K562 (cell line): ENCODE results near the gene AGPAT1. TPM values are rescaled to one million over a fixed set of nuclear protein-coding genes. Genes with fewer than 3 reads are reported as not detected.

Experiments used
- ASH1L ChIP-seq: fragments of 450-650 bp; IDR thresholded peaks from 2 replicates; pipeline ENCODE4 v1.6.1; 2018; ENCODE audit warnings: borderline replicate concordance, mild to moderate bottlenecking, low read depth; ENCODE audit not compliant: partially characterized antibody
- FOS ChIP-seq: IDR thresholded peaks from 3 replicates; pipeline ENCODE4 v1.6.1; 2011; ENCODE audit not compliant: insufficient read length; ENCODE audit errors: extremely low read depth
- KAT7 ChIP-seq: sonication (generic); formaldehyde crosslinking; IDR thresholded peaks from 2 replicates; pipeline ENCODE4 v1.8.0; 2022; ENCODE audit warnings: missing genetic modification reagents, mild to moderate bottlenecking, borderline replicate concordance
- MEF2A ChIP-seq: IDR thresholded peaks from 2 replicates; pipeline ENCODE4 v1.6.1; 2011; ENCODE audit warnings: low read depth, mild to moderate bottlenecking, low read length, moderate library complexity; ENCODE audit not compliant: control insufficient read depth
- POLR2A ChIP-seq: fragments of 450-650 bp; conservative IDR thresholded peaks from 2 replicates; pipeline ENCODE4 v1.6.1; 2016
- POLR2AphosphoS2 ChIP-seq: IDR thresholded peaks from 2 replicates; pipeline ENCODE4 v1.6.1; 2012; ENCODE audit warnings: low read length, improper control_type of control experiment
- PURB ChIP-seq: sonication (generic); formaldehyde crosslinking; IDR thresholded peaks from 2 replicates; pipeline ENCODE4 v1.9.0; 2021; ENCODE audit warnings: low read depth, mild to moderate bottlenecking, missing genetic modification reagents
- RBM14 ChIP-seq: fragments of 200-400 bp; formaldehyde crosslinking; IDR thresholded peaks from 2 replicates; pipeline ENCODE4 v1.6.1; 2018; ENCODE audit warnings: low read depth, mild to moderate bottlenecking, low read length, moderate library complexity, borderline replicate concordance; ENCODE audit not compliant: insufficient read depth
- TAF1 ChIP-seq: IDR thresholded peaks from 2 replicates; pipeline ENCODE4 v1.6.1; 2011; ENCODE audit warnings: mild to moderate bottlenecking, low read length, moderate library complexity; ENCODE audit not compliant: insufficient read depth, control insufficient read depth, severe bottlenecking; ENCODE audit errors: extremely low read depth
- TAL1 ChIP-seq: fragments of 450-650 bp; IDR thresholded peaks from 2 replicates; pipeline ENCODE4 v1.6.1; 2016; ENCODE audit warnings: mild to moderate bottlenecking
- U2AF1 ChIP-seq: fragments of 200-400 bp; formaldehyde crosslinking; optimal IDR thresholded peaks from 2 replicates; pipeline ENCODE3; 2017; ENCODE audit warnings: mild to moderate bottlenecking, low read depth, low read length, moderate library complexity
- ZBTB11 ChIP-seq, 3 experiments: fragments of 200-800 bp in 1 of 3; fragments of 250-450 bp in 1 of 3; fragments of 450-650 bp in 1 of 3; sonication (Bioruptor Pico) in 1 of 3; sonication (Bioruptor generic) in 1 of 3; formaldehyde crosslinking in 1 of 3; IDR thresholded peaks; 2 replicates each; pipeline versions ENCODE4 v1.6.1 to v1.8.0; 2016 to 2022; ENCODE audit warnings: mild to moderate bottlenecking in 2 of 3, missing genetic modification characterization in 2 of 3, missing compliant biosample characterization in 1 of 3, moderate library complexity in 1 of 3
- ZKSCAN3 ChIP-seq: fragments of 250-450 bp; sonication (Bioruptor Pico); IDR thresholded peaks from 2 replicates; pipeline ENCODE4 v1.4.0; 2020
- ZNF121 ChIP-seq: sonication (generic); formaldehyde crosslinking; conservative IDR thresholded peaks from 2 replicates; pipeline ENCODE4 v1.8.0; 2022; ENCODE audit warnings: missing genetic modification reagents
- ZNF239 ChIP-seq: fragments of 250-450 bp; sonication (Bioruptor Pico); IDR thresholded peaks from 2 replicates; pipeline ENCODE4 v1.4.0; 2020; ENCODE audit warnings: mild to moderate bottlenecking
- ZNF586 ChIP-seq: fragments of 450-650 bp; formaldehyde crosslinking; conservative IDR thresholded peaks from 2 replicates; pipeline ENCODE4 v1.4.0; 2020; ENCODE audit warnings: mild to moderate bottlenecking, moderate library complexity
- ZSCAN29 ChIP-seq: fragments of 450-650 bp; IDR thresholded peaks from 2 replicates; pipeline ENCODE4 v1.6.1; 2017
- polyA plus RNA-seq, 8 experiments: library from polyadenylated mRNA; depleted of rRNA in 4 of 8; stranded (reverse) in 5 of 8; unstranded in 3 of 8; fragments of >200 nt; fragmentation: Nextera tagmentation in 2 of 8; fragmentation: Illumina TruSeq in 1 of 8; extraction: Ambion mirVana in 2 of 8; extraction: Trizol in 1 of 8; gene quantifications; 2 replicates each; pipeline versions ENCODE4 v1.2.1 to v1.2.3, GENCODE V29; 2011 to 2014; ENCODE audit warnings: inconsistent platforms in 1 of 8, missing spikeins in 1 of 8
- total RNA-seq, 7 experiments: library from RNA; depleted of rRNA in 6 of 7; stranded (reverse); fragments of >200 nt in 6 of 7; fragmentation: Illumina TruSeq in 2 of 7; extraction: Trizol in 2 of 7; gene quantifications; 2 replicates each; pipeline versions ENCODE4 v1.2.1 to v1.2.3, GENCODE V29; 2011 to 2021; ENCODE audit warnings: low replicate concordance in 1 of 7
- TF ChIP-seq, protein P1 (sequence below): sonication (generic); formaldehyde crosslinking; IDR thresholded peaks from 2 replicates; pipeline ENCODE4 v1.8.0; 2022; ENCODE audit warnings: mild to moderate bottlenecking, missing genetic modification reagents

Gene AGPAT1
- total and polyA plus RNA-seq, 9 of the 15 experiments (the other 6 are each of a cell fraction or from before 2014, with no cell fraction given) = 37.9 to 176 (median 69.4) TPM

DNA sequence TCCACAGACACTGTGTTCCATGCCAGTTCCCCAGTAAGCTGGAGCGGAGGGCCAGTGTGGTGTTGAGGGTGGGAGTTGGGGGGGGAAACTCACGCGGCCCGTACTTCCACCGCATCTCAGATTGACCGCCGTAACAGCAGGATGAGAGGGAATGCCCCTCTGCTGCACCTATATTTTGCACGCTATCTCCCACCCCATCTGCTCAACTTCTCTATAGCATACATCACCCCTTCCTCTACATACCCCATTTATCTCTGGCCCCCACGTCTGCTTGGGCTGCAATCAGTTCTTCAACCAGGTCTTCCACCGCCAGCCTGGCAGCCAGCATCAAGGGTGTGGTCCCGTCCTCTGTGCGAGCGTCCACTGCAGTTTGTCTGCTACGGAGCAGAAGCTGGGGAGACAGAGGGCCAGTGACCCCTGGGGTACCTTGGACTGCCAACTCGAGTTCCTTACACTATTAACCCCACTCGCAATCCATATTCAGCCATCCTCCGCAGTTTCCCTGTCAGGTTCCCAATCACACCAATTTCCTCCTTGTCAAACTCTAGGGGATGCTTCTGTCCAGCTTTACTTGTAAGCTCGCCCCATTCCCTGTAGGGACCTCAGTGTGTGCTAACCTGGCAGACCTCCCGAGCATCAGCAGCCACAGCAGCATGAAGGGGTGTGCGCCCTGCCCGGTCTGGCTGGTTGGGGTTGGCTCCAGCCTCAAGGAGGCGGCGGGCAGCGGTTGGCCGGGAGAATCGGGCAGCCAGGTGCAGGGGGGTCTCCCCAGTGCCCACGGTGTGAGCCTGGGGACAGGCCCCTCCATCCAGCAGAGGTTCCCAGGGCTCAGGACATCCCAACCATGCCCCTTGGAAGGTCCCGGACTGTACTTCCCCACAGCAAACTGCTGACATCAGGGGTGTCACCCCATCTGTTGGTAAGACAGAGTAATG, 21.1 kb upstream of the AGPAT1 start (continued):
- TF ChIP-seq MEF2A (no peak), ZSCAN29 (no peak), POLR2A (no peak), U2AF1 (no peak), FOS (no peak), PURB (0 out of 2 replicates have a peak, but pooled peaks have one; percentile 61), ASH1L (no peak), ZKSCAN3 (CRISPR knock-in tag) (no peak), ZNF586 (no peak), KAT7 (CRISPR knock-in tag) (no peak), POLR2AphosphoS2 (no peak), ZNF239 (CRISPR knock-in tag) (no peak), ZBTB11 (CRISPR knock-in tag; IDR thresholded peaks at IDR 0.05) (no peak), TAF1 (no peak), RBM14 (no peak), TAL1 (peak; percentile 63; the same call in 1 of the 2 replicates), ZNF121 (CRISPR knock-in tag) (no peak)
- TF ChIP-seq, protein P1, sequence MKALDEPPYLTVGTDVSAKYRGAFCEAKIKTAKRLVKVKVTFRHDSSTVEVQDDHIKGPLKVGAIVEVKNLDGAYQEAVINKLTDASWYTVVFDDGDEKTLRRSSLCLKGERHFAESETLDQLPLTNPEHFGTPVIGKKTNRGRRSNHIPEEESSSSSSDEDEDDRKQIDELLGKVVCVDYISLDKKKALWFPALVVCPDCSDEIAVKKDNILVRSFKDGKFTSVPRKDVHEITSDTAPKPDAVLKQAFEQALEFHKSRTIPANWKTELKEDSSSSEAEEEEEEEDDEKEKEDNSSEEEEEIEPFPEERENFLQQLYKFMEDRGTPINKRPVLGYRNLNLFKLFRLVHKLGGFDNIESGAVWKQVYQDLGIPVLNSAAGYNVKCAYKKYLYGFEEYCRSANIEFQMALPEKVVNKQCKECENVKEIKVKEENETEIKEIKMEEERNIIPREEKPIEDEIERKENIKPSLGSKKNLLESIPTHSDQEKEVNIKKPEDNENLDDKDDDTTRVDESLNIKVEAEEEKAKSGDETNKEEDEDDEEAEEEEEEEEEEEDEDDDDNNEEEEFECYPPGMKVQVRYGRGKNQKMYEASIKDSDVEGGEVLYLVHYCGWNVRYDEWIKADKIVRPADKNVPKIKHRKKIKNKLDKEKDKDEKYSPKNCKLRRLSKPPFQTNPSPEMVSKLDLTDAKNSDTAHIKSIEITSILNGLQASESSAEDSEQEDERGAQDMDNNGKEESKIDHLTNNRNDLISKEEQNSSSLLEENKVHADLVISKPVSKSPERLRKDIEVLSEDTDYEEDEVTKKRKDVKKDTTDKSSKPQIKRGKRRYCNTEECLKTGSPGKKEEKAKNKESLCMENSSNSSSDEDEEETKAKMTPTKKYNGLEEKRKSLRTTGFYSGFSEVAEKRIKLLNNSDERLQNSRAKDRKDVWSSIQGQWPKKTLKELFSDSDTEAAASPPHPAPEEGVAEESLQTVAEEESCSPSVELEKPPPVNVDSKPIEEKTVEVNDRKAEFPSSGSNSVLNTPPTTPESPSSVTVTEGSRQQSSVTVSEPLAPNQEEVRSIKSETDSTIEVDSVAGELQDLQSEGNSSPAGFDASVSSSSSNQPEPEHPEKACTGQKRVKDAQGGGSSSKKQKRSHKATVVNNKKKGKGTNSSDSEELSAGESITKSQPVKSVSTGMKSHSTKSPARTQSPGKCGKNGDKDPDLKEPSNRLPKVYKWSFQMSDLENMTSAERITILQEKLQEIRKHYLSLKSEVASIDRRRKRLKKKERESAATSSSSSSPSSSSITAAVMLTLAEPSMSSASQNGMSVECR = no peak
